Osteocyte (in vitro differentiated cells): ENCODE results near the gene MYO15B. TPM values are rescaled to one million over a fixed set of nuclear protein-coding genes. Genes with fewer than 3 reads are reported as not detected.

Source experiments
- DNase-seq: peaks from one replicate; pipeline ENCODE4 v3.0.0; 2021; ENCODE audit warnings: mixed read lengths; ENCODE audit not compliant: unreplicated experiment; ENCODE audit errors: extremely low spot score
- H3K27ac Mint-ChIP-seq: one replicate; pipeline ENCODE4 v1.8.0; 2021; ENCODE audit warnings: mild to moderate bottlenecking, mixed read lengths; ENCODE audit not compliant: unreplicated experiment
- H3K27me3 Mint-ChIP-seq: one replicate; pipeline ENCODE4 v1.8.0; 2021; ENCODE audit warnings: mixed read lengths; ENCODE audit not compliant: unreplicated experiment
- H3K36me3 Mint-ChIP-seq: one replicate; pipeline ENCODE4 v1.8.0; 2021; ENCODE audit warnings: mixed read lengths; ENCODE audit not compliant: unreplicated experiment
- H3K4me1 Mint-ChIP-seq: one replicate; pipeline ENCODE4 v1.8.0; 2021; ENCODE audit warnings: mixed read lengths; ENCODE audit not compliant: unreplicated experiment
- H3K4me3 Mint-ChIP-seq: one replicate; pipeline ENCODE4 v1.8.0; 2021; ENCODE audit warnings: mild to moderate bottlenecking, moderate library complexity, mixed read lengths; ENCODE audit not compliant: unreplicated experiment
- H3K9me3 Mint-ChIP-seq: one replicate; pipeline ENCODE4 v1.8.0; 2021; ENCODE audit warnings: mixed read lengths; ENCODE audit not compliant: unreplicated experiment
- total RNA-seq: library from RNA; stranded (reverse); gene quantifications from 2 replicates; pipeline ENCODE4 v1.2.1, GENCODE V29; 2021
- TF ChIP-seq, protein P1 (sequence below): fragments of 200-600 bp; sonication (generic); IDR thresholded peaks from 2 replicates; pipeline ENCODE4 v1.5.0; 2021; ENCODE audit warnings: antibody characterized with exemption, mild to moderate bottlenecking, moderate library complexity

MYO15B gene
- total RNA-seq, 1 donor from 2014 or later, result 40.8 TPM

DNA sequence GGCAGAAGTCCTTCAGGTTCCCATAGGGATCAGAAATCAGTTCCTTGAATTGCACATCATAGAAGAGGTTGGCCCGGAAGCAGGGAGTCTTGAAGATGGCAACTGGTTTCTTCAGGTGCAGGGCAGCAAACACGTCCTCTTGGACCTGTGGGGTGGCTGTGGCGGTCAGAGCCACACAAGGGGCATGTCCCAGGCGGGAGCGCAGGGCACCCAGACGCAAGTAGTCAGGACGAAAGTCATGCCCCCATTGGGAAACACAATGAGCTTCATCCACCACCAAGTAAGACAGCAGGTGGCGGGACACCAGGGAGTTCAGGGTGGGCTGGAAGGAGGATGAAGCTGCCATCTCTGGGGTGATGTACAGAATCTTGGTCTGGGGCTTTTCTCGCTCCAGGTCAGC, 74.9 kb downstream of the MYO15B start:
- Mint-ChIP-seq H3K27ac (no peak overlapping the region), H3K36me3 (peaks cover 11% of the 10 kb centered on the region), H3K27me3 (no peaks in the 10 kb centered on the region), H3K4me1 (peaks cover 9% of the 10 kb centered on the region), H3K9me3 (no peaks in the 10 kb centered on the region), H3K4me3 (no peak overlapping the region)
- no peak for DNase-seq
- TF ChIP-seq, protein P1, sequence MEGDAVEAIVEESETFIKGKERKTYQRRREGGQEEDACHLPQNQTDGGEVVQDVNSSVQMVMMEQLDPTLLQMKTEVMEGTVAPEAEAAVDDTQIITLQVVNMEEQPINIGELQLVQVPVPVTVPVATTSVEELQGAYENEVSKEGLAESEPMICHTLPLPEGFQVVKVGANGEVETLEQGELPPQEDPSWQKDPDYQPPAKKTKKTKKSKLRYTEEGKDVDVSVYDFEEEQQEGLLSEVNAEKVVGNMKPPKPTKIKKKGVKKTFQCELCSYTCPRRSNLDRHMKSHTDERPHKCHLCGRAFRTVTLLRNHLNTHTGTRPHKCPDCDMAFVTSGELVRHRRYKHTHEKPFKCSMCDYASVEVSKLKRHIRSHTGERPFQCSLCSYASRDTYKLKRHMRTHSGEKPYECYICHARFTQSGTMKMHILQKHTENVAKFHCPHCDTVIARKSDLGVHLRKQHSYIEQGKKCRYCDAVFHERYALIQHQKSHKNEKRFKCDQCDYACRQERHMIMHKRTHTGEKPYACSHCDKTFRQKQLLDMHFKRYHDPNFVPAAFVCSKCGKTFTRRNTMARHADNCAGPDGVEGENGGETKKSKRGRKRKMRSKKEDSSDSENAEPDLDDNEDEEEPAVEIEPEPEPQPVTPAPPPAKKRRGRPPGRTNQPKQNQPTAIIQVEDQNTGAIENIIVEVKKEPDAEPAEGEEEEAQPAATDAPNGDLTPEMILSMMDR, result no peak

GRCh38 chr17:75664099-75664549, 76.5 kb downstream of the MYO15B start:
- Mint-ChIP-seq H3K27me3 (no peaks in the 10 kb centered on the region), H3K27ac (no peak overlapping the region), H3K36me3 (peaks cover 19% of the 10 kb centered on the region), H3K4me1 (peaks cover 17% of the 10 kb centered on the region), H3K4me3 (no peak overlapping the region), H3K9me3 (no peaks in the 10 kb centered on the region)
- TF ChIP-seq, protein P1, result no peak
- DNase-seq, result no peak

DNA sequence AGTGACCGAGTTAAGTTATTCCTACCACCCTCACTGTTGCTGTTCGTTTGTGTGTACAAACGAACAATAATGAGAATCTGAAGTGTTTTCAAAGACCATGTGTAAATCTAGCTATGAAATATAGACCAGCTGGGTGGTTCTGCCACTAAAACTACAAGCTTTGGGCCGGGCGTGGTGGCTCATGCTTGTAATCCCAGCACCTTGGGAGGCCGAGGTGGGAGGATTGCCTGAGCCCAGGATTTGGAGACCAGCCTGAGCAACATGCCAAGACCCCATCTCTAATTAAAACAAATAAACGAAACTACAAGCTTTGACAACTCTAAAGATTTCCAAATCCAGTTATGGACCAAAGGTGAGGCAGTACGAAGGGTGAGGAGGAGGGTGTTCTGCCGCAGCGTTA, 78.4 kb downstream of the MYO15B start:
- TF ChIP-seq, protein P1, result no peak
- H3K36me3 Mint-ChIP-seq, result peaks cover 24% of the 10 kb centered on the region
- peaks cover 17% of the 10 kb centered on the region for H3K4me1 Mint-ChIP-seq
- peak overlapping the region; percentile 64 for H3K27ac Mint-ChIP-seq
- H3K4me3 Mint-ChIP-seq, result peak overlapping the region; percentile 65
- H3K9me3 Mint-ChIP-seq, result no peaks in the 10 kb centered on the region
- no peak for DNase-seq
- H3K27me3 Mint-ChIP-seq, result no peaks in the 10 kb centered on the region

GRCh38 chr17:75666959-75667790, 79.6 kb downstream of the MYO15B start, which contains the start of the genes RECQL5 and SAP30BP:
RECQL5 (minus strand) TSS chr17:75667154; CDS start chr17:75666557, 597 bp downstream.
SAP30BP (plus strand) TSS chr17:75667338; CDS start chr17:75667373, 35 bp downstream.
- H3K4me1 Mint-ChIP-seq, result peaks cover 17% of the 10 kb centered on the region
- TF ChIP-seq, protein P1, result no peak
- H3K4me3 Mint-ChIP-seq, result peak within 1 kb of the TSS; percentile 65
- DNase-seq, result peak; percentile 98
- no peaks in the 10 kb centered on the region for H3K27me3 Mint-ChIP-seq
- H3K27ac Mint-ChIP-seq, result peak within 1 kb of the TSS; percentile 64
- H3K9me3 Mint-ChIP-seq, result no peaks in the 10 kb centered on the region
- peaks cover 24% of the 10 kb centered on the region for H3K36me3 Mint-ChIP-seq

- H3K9me3 Mint-ChIP-seq, result no peaks in the 10 kb centered on the region
- no peak overlapping the region for H3K27ac Mint-ChIP-seq
- TF ChIP-seq, protein P1, result no peak
- peaks cover 22% of the 10 kb centered on the region for H3K36me3 Mint-ChIP-seq
- no peak for DNase-seq
- no peaks in the 10 kb centered on the region for H3K27me3 Mint-ChIP-seq
- H3K4me1 Mint-ChIP-seq, result peaks cover 17% of the 10 kb centered on the region
- no peak overlapping the region for H3K4me3 Mint-ChIP-seq
These were observed 80.2 kb downstream of the MYO15B start for GRCh38 chr17:75667825-75668224.
